GM08714 (cell line): ENCODE measurements around the gene ERGIC1.
"Not testable (repeated sequence)": the region's sequence is repeated elsewhere in the genome, so short reads cannot be mapped to it uniquely, and the experiment has no call there.

Experiments used
- H3K4me3 ChIP-seq: fragments of 200-500 bp; sonication (Bioruptor generic); 2 replicates; pipeline ENCODE4 v1.5.1; 2014; ENCODE audit warnings: mild to moderate bottlenecking, low read length, inconsistent platforms
- ZNF274 ChIP-seq: IDR thresholded peaks from 2 replicates; pipeline ENCODE4 v1.6.1; 2012; ENCODE audit warnings: mild to moderate bottlenecking, low read depth, low read length

The ERGIC1 gene

DNA sequence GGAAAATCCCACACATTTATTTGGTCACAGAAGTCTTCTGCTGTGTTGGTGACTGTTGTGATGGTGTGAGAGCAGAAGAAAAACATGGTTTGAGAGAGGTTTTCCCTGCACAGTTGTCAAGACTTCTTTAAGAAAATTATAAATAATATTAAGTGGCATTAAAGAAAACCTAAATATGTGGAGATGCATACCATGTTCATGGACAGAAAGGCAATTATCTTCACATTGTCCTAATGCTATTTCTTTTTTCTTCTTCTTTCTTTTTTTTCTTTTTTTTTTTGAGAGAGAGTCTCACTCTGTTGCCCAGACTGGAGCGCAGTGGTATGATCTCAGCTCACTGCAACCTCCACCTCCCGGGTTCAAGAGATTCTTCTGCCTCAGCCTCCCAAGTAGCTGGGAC lies 24.3 kb upstream of the ERGIC1 start:
- TF ChIP-seq ZNF274 = no peak
- H3K4me3 ChIP-seq = no peak overlapping the region

DNA sequence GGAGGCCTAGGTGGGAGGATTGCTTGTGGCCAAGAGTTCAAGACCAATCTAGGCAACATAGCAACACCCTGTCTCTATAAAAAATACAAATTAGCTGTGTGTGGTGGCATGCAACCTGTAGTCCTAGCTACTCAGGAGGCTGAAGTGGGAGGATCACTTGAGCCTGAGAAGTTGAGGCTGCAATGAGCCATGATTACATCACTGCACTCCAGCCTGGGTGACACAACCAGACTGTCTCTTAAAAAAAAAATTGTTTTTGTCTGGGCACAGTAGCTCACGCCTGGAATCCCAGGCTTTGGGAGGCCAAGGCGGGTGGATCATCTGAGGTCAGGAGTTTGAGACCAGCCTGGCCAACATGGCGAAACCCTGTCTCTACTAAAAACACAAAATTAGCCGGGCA lies 23.1 kb upstream of the ERGIC1 start:
- H3K4me3 ChIP-seq = not testable (repeated sequence)

DNA sequence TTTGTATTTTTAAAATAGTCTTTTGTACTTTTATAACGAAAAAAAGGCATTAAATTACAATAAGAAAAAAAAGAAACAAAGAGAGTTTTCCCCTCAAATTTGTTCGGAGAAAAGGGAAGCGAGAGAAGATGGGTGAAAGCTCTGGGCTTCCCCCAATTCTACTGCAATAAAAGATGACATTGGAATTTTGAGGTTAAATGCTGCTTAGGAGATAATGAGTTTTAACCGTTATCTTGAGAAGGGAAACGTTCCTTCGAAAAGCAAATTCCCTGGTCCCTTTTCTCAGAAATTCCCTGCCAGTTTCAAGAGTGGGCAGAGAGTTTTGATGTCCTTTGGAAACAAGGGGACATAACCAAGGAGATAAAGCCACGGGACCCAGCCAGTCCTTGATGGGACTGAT lies 18.4 kb upstream of the ERGIC1 start:
- no peak overlapping the region for H3K4me3 ChIP-seq
- TF ChIP-seq ZNF274 = no peak

DNA sequence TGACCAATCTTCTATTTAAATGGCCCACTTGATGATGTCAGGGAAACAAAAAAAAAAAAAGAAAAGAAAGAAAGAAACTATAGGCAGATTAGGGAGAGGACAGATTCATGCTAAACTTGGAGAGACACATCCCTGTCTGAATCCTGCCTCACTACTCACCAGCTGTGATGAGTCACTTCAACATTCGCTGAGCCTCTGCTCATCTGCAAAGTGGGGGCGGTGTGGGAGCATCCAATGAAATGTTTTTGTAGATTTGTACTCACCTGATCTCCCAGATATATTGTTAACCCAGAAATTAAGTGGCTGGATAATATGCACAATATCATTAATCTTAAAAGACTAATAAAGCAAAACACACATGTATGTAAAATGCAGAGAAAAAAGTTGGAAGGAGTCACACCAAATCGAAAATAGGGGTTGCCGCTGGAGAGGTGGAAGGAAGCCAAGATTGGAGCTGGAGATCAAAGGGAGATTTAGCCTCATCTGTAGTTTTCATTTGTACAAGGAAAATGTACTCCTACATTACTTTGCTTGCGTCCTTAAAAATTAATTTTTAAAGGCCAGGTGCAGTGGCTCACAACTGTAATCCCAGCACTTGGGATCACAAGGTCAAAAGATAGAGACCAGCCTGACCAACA lies 17.0 kb upstream of the ERGIC1 start:
- TF ChIP-seq ZNF274 = no peak
- H3K4me3 ChIP-seq = no peak overlapping the region

DNA sequence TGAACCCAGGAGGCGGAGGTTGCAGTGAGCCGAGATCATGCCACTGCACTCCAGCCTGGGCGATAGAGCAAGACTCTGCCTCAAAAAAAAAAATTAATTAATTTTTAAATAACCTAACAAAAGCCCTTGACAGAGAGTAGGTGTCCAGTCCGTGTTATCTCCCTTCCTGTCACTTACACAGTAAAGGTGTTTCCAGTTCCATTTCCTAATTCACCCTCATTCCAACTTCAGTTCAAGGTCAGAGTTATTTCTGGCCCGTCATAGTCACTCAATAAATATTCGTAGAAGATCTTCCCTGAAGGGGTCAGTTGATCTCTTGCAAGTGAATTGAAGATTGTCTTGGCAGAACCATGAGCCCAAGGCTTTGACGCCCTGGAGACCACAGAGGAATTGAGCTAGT lies 16.4 kb upstream of the ERGIC1 start:
- no peak overlapping the region for H3K4me3 ChIP-seq

DNA sequence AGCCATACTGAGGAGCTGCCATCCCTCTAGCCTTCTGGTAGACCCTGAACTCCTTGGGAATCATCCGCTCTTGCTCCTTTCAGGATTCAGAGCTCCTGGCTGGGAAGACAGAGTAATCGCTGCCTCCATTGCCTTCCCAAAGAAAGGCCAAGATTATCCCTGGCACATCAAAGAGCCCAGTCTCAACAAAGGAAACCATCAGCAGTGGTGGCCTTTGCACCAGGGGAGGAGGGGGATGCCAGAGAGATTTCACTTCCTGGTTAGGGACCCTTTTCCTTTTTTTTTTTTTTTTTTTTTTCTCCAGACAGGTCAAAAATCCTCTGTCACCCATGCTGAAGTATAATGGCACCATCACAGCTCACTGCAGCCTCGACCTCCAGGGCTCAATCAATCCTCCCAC lies 16.0 kb upstream of the ERGIC1 start:
- TF ChIP-seq ZNF274 = no peak

More for the DNA sequence above, 16.4 kb upstream of the ERGIC1 start:
- TF ChIP-seq ZNF274 = no peak

DNA sequence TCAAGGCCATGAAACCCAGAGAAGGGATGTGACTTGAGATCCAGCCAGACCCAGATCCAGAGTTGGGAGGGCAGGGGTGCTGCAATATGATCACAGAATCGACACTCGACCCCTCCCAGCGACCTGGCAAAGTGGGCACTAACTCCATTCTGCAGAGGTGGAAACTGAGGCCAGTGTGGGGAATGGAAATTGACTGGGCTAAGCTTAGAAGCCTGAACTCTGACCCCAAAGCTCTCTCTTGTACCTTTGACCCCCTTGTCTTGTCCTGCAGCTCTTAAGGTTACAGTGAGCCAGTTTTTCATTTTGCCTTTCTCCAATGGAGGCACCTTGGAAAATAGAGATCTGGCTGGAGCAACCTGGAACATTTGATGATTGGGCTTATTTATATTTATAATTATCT lies 14.5 kb upstream of the ERGIC1 start:
- no peak for TF ChIP-seq ZNF274
- H3K4me3 ChIP-seq = no peak overlapping the region

More for the DNA sequence above, 16.0 kb upstream of the ERGIC1 start:
- H3K4me3 ChIP-seq = no peak overlapping the region

DNA sequence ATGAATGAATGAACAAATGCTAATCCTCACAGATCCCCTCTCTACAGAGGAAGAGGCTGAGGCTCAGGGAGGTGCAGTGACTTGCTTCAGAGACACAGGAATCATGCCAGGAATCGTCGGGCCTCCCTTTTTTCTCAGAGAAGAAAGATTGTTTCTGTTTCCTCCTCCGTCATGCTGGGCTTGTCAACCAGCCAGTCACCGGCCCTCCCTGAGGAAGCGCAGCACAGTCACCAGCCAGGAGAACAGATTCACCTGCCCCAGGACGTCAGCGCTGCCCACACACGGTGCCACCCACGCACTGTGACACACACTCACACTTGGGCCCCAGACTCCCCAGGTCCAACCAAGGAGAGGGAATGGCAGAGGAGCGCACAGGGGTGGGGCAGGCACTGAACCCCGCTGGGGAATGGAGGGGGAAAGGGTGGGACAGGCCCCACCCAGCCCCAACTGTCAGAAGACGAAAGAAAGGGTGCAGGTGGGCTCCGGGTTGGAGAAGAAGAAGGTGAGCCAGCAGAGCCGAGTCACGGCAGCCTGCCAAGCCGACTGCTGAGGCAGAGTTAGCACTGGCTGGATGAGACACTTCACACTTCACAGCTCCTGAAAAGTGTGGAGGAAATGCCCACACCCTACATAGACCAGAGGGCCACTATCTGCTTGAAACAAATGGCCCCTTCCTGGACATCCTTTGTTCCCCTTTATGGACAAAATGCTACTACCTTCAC lies 13.8 kb upstream of the ERGIC1 start:
- no peak overlapping the region for H3K4me3 ChIP-seq
- no peak for TF ChIP-seq ZNF274

DNA sequence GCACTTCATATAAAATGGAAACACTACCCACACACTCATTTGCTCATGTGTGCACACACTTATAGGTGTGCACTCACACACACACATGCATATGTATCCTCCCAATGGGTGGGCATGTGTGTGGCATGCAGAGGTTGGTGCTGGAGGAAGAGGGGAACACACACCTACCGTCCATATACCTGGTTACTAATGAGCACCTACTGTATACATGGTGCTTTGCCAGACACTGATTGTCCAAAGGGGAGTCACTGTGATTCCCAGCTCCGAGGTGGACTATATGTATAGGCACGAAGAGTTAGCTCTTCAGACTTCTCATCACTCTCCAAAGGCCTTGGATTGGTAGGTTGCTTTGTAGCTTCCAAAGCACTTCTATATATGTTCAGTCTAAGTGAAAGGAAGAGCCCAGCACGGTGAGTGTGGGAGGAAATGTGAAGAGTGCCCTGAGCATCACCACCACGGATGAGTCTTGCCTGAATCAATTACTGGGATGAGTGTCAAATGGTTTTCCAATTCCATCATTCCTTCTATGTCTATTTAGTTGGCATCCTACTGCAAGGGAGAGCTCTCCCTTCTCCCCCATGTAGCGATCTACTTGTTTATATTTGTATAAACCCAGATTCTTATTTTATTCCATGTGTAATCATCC lies 12.6 kb upstream of the ERGIC1 start:
- no peak overlapping the region for H3K4me3 ChIP-seq

DNA sequence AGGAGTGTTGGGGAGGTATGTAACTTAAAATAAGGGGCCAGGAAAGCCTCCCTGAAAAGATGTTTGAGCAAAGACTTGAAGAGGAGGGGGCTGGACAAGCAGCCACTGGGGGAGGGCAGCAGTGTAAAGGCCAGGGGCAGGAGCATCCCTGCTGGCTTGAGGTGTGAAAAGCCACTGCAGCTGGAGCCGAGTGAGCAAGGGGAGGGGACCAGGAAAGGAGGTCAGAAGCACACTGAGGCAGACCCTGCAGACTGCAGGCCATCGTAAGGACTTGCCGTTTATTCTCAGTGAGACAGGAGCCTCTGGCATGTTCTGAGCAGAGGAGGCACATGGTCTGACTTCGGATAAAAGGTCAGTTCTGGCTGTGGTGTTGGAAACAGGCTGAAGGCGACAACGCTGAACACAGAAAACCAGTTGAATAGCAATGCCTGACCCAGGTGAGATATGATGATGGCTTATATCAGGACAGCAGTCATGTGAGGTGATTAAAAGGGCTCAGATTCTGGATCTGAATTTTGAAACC lies 10.2 kb upstream of the ERGIC1 start:
- no peak overlapping the region for H3K4me3 ChIP-seq
- no peak for TF ChIP-seq ZNF274

More for the DNA sequence above, 12.6 kb upstream of the ERGIC1 start:
- TF ChIP-seq ZNF274 = no peak

DNA sequence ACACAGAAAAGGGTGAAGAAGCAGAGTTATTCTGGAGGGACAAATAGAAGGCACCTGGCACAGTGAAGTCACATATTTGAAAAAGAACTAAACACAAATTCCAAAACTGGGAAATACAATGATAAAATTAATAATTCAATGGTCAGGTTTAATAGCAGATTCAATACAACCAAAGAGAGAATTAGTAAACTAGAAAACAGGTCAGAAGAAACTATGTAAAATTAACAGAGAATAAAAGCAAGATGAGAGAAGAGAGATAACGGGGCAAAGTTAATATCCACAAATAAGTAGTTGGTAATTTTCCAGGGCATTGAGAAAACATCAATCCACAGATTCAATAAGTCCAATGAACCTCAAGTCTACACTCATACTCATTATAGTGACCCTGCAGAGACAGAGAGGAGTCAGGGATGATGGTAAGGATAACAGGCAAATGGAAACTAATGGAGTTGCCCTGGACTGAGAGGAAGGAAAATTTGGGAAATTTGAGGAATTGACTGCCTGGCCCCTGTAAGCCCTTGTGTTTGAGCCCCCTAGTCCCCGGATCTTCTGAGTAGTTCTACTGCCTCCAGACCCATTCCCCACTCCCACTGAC lies 8.3 kb upstream of the ERGIC1 start:
- no peak for TF ChIP-seq ZNF274
- H3K4me3 ChIP-seq = no peak overlapping the region

DNA sequence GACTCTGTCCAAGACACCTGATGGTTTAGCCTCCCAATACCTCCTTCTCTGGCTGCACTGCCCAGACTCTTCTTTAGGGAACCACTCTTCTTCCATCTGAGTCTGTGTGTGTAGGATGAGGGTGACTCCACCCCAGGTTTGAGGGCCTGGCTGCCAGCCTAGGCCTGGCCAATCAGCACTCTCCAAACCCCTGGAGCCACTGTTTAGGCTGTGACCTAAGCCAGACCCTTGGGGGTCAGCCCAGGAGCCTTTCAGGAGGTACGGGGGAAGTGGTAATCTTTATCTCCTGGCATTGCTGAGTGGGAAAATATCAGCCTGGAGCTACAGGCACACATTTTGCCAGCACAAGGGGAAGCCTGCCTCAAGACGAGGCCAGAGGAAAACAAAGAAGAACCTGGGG lies 6.2 kb upstream of the ERGIC1 start:
- H3K4me3 ChIP-seq = no peak overlapping the region
- no peak for TF ChIP-seq ZNF274

DNA sequence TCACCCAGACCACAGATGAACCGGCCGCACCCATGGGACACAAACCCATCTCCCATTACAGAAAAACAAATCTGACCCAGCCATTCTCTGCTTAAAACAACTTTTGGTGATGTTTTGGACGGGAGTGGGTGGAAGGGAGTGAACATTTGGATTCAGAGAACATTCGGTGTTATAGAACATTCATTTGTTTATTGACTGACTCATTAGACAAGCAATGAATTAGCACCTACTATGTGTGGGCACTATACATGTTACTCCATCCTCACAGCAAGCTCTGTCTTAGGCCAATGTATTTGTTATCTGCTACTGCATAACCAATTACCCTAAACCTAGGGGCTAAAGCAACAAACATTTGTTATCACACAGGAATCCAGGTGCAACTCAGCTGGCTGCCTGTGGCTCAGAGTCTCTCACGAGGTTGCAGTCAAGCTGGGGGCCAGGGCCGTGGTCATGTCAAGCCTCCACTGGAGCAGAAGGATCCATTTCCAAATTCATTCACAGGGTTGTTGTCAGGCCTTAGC lies 5.1 kb upstream of the ERGIC1 start:
- H3K4me3 ChIP-seq = no peak overlapping the region

DNA sequence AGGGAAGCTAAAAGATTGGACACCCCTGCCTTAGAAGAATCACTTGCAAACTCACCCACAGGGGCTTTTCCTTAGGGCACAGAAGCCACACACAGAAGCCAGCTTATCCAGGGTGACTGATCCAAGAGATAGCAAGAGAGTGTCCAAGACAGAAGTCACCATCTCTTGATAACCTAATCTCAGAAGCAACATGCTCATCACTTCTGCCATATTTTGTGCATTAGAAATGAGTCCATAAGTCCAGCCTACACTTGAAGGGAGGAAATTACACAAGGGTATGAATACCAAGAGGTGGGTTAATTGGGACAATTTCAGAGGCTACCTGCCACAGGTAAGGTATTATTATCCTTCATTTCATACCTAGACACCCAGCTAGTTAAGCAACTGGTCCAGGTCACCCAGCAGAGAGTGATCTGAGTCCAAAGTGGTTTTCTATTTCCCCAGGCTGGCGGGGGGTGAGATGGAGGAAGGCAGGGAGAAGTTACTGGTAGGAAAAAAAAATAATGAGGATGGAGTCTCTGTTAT lies 3.7 kb upstream of the ERGIC1 start:
- no peak overlapping the region for H3K4me3 ChIP-seq
- TF ChIP-seq ZNF274 = no peak

More for the DNA sequence above, 5.1 kb upstream of the ERGIC1 start:
- no peak for TF ChIP-seq ZNF274
